NCI-H2196 (cell line): Measurements from ENCODE around the gene ERO1B.
"Not testable (repeated sequence)": the region's sequence is repeated elsewhere in the genome, so short reads cannot be mapped to it uniquely, and the experiment has no call there.

Experiments
- DNase-seq: peaks from one replicate; lab custom pipeline; 2025; ENCODE audit not compliant: unreplicated experiment; lab: John Stamatoyannopoulos, UW

Gene ERO1B

GRCh38 chr1:236193184-236193583, 88.6 kb downstream of the ERO1B start:
- DNase-seq: no peak

DNA sequence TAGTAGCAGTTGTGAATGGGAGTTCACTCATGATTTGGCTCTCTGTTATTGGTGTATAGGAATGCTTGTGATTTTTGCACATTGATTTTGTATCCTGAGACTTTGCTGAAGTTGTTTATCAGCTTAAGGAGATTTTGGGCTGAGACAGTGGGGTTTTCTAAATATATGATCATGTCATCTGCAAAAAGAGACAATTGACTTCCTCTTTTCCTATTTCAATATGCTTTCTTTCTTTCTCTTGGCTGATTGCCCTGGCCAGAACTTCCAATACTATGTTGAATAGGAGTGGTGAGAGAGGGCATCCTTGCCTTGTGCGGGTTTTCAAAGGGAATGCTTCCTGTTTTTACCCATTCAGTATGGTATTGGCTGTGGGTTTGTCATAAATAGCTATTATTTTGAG, 93.7 kb downstream of the ERO1B start:
- DNase-seq: not testable (repeated sequence)

GRCh38 chr1:236186471-236186870, 95.3 kb downstream of the ERO1B start:
- not testable (repeated sequence) for DNase-seq

DNA sequence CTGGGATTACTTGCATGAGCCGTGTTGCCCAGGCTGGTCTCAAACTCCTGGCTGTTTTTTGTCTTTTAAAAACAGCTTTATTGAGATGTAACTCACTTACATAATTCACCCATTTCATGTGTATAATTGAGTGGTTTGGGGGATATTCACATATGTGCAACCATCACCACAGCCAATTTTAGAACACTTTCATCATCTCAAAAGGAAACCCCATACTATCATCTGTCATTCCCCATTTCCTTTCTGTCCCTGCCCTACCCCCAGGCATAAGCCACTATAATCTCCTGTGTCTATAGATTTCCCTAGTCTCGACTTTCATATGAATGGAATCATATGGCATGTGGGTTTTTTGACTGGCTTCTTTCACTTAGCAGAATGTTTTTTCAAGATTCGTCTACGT, 96.1 kb downstream of the ERO1B start:
- DNase-seq: no peak

- no peak for DNase-seq
These were observed 100.7 kb downstream of the ERO1B start for GRCh38 chr1:236181059-236181458.

DNA sequence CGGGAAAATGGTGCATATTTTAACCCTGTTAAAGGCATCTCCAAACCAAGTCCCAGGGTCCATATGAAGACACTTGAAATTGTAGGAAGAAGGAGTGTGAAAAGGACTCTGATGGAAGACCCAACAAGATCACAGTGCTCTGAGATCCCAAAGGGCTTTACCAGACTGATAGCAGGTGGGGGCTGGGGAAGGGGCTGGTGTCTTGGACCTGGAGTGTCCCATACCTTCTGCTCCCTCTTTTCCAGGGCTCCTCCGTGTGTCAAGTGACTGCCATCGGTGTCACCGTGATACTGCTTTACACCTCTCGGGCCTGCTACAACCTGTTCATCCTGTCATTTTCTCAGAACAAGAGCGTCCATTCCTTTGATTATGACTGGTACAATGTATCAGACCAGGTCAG, 102.1 kb downstream of the ERO1B start:
- no peak for DNase-seq

GRCh38 chr1:236176337-236177336, 105.1 kb downstream of the ERO1B start:
- no peak for DNase-seq

- DNase-seq: no peak
These were observed 106.0 kb downstream of the ERO1B start for GRCh38 chr1:236175642-236176336.

GRCh38 chr1:236173174-236173767, 108.5 kb downstream of the ERO1B start:
- no peak for DNase-seq

DNA sequence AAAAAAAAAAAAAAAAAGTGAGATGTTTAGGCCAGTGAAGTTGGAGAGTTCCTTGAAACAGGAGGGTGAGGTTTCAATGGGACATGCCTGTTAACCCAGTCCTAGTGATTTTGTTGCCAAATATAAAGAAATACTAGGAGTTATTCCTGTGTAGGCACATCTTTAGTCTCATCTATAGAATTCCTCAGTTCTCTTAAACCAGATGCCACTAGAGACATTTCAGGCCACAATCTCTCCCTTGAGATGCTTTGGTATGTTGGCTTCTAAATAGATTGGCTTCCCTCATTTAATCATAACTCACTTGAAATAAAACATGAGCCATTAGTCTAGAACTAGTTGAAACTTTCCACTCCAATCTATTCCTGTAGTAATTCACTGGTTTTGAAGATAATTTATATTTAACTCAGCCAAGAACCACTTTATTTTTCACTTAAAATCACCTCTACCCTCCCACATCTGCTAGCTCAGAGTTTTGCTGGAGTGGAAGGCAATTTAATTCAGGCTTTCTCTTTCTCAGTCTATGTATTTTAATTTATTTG, 109.6 kb downstream of the ERO1B start:
- DNase-seq: no peak

DNA sequence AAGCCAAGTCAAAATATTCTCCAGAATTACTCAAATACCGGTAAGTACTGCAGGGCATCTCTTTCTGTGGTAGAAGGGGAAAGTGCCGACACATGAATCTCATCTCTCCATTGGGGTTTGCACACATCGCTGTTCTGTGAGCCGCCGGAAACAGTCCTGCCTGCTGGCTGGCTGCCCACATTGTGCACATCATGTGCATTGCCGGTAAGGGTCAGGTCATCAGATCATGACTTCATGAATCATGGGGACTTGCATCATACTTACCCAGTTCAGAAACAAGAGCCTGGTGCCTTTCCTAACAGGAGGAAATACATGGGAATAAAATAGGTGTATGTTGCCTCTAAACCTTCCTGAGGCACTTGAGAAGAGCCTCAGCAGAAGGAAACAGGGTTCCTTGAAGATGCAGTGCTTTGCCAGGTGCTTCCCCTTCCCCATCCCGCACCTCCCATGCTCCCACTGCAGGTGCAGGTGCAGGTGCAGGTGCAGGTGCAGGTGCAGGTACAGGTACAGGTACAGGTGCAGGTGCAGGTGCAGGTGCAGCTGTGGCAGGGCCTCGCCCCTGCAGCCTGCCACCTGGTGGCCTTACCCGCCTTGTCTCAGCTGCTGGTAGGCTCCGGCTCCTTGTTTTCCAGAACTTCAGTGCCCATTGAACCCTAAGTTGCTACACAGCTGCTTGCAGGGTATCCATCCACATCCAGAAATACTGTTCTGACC, 112.9 kb downstream of the ERO1B start:
- no peak for DNase-seq

- no peak for DNase-seq
These were observed 114.2 kb downstream of the ERO1B start for GRCh38 chr1:236167578-236167977.

DNA sequence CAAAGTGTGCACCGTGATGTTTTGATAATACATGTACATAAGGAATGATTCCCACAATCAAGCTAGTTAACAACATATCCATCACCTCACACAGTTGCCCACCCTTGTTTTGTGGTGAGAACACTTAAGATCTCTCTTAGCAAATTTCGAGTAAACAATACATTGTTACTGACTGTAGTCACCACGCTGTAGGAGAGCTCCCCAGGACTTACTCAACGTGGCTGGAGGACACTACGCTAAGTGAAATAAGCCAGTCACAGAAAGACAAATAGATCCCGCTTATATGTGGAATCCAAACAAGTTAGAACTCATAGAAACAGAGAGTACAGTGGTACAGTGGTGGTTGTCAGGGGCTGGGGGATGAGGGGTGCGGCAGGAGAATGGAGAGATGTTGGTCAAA, 114.6 kb downstream of the ERO1B start:
- no peak for DNase-seq

DNA sequence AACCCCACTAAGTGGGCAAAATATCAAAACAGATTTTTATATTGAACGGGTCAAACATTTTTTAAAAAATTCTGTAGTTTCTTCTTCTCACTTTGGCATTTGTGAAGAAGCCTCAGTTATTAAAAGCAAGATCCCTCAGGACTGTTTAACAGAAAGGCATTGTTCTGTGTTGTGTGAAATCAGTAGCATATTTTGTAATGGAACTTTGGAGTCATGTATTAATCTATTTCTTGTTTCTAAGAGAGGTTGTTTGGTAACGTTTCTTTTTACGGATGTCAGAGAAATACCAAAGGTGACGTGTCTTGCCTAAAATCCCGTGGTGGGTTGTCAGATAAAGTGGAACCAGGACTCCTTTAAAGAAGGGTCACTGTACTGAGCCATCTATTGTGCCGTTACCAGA, 115.7 kb downstream of the ERO1B start:
- DNase-seq: no peak
